ENCODE measurements around the gene MPP1.

- TF ChIP-seq, protein P1, sequence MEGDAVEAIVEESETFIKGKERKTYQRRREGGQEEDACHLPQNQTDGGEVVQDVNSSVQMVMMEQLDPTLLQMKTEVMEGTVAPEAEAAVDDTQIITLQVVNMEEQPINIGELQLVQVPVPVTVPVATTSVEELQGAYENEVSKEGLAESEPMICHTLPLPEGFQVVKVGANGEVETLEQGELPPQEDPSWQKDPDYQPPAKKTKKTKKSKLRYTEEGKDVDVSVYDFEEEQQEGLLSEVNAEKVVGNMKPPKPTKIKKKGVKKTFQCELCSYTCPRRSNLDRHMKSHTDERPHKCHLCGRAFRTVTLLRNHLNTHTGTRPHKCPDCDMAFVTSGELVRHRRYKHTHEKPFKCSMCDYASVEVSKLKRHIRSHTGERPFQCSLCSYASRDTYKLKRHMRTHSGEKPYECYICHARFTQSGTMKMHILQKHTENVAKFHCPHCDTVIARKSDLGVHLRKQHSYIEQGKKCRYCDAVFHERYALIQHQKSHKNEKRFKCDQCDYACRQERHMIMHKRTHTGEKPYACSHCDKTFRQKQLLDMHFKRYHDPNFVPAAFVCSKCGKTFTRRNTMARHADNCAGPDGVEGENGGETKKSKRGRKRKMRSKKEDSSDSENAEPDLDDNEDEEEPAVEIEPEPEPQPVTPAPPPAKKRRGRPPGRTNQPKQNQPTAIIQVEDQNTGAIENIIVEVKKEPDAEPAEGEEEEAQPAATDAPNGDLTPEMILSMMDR (conservative IDR thresholded peaks at IDR 0.05) = no peak
- no peak for TF ChIP-seq ZFX (IDR thresholded peaks at IDR 0.05)
Measured at GRCh38 chrX:154824638-154825037, 19.4 kb upstream of the MPP1 start.

All from C4-2B (cell line).